ENCODE results near the gene CDON. TPM values are rescaled to one million over a fixed set of nuclear protein-coding genes. Genes with fewer than 3 reads are reported as not detected.

The CDON gene
- polyA plus RNA-seq, 2 of the 4 experiments (the other 2 are of a cell fraction) = 1.7 to 5.6 TPM

- CTCF ChIA-PET = interaction anchor here (1.0 to 6.7 kb wide), 12 partner anchors 10 to 257 kb away, joined by 3 to 38 read pairs (median 5); partner anchors contain the start of gene CDON
- ATAC-seq = no peak
- Histone ChIP-seq H3K27ac (no peak overlapping the region), H3K4me1 (no peaks in the 10 kb centered on the region), H3K4me3 (no peak overlapping the region), H3K9me3 (no peaks in the 10 kb centered on the region), H3K4me2 (no peak overlapping the region)
- TF ChIP-seq FOSL2 (IDR thresholded peaks at IDR 0.05) (no peak), FOSL2 (CRISPR knock-in tag; IDR thresholded peaks at IDR 0.05) (no peak), PBX3 (IDR thresholded peaks at IDR 0.05) (no peak), POLR2AphosphoS2 (conservative IDR thresholded peaks at IDR 0.05; ENCODE audit: low read length) (no peak)
- 88% methylated on average over 4 of the region's 4 CpGs for WGBS (ENCODE audit: missing lambda C conversion rate)
- POLR2A ChIA-PET = no interaction called here
- DNase-seq (ENCODE audit: low read depth in 1 of 2, low spot score in 1 of 2) = no peak
- FAIRE-seq = no peak
Observed at GRCh38 chr11:125941267-125941618, 121.4 kb downstream of the CDON start.

- Histone ChIP-seq H3K4me3 (no peak overlapping the region), H3K27ac (no peak overlapping the region), H3K4me1 (no peaks in the 10 kb centered on the region), H3K9me3 (no peaks in the 10 kb centered on the region), H3K4me2 (no peak overlapping the region)
- ATAC-seq (no peak), DNase-seq (ENCODE audit: low read depth in 1 of 2, low spot score in 1 of 2) (no peak), FAIRE-seq (no peak)
- CTCF ChIA-PET = interaction anchor here (0.6 to 6.7 kb wide), 4 partner anchors 16 to 253 kb away, joined by 5 to 38 read pairs (median 10); no protein-coding TSS in a partner anchor
- TF ChIP-seq CBX2 (IDR thresholded peaks at IDR 0.05; ENCODE audit: borderline replicate concordance, low read depth) (no peak), NR3C1 (IDR thresholded peaks at IDR 0.05) (no peak), POLR2A (IDR thresholded peaks at IDR 0.05; ENCODE audit: low read length) (no peak), HOXB13 (CRISPR knock-in tag; IDR thresholded peaks at IDR 0.05; ENCODE audit: low read depth) (no peak), EHF (CRISPR knock-in tag; IDR thresholded peaks at IDR 0.05) (no peak), JUN (IDR thresholded peaks at IDR 0.05) (no peak), HOXB5 (CRISPR knock-in tag; IDR thresholded peaks at IDR 0.05) (no peak), HMGXB4 (CRISPR knock-in tag; IDR thresholded peaks at IDR 0.05; ENCODE audit: borderline replicate concordance) (no peak), ZFP36 (IDR thresholded peaks at IDR 0.05; ENCODE audit: borderline replicate concordance, partially characterized antibody) (no peak), ZSCAN20 (CRISPR knock-in tag; IDR thresholded peaks at IDR 0.05) (no peak), CHD2 (IDR thresholded peaks at IDR 0.05; ENCODE audit: low read length, partially characterized antibody) (no peak), CTCF (IDR thresholded peaks at IDR 0.05) (no peak), GATA3 (IDR thresholded peaks at IDR 0.05; ENCODE audit: borderline replicate concordance) (no peak), HDAC2 (IDR thresholded peaks at IDR 0.05) (no peak), FOSL2 (IDR thresholded peaks at IDR 0.05) (no peak), FOSL2 (CRISPR knock-in tag; IDR thresholded peaks at IDR 0.05) (no peak), MAZ (IDR thresholded peaks at IDR 0.05; ENCODE audit: borderline replicate concordance, low read depth, low read length) (no peak), RAD21 (conservative IDR thresholded peaks at IDR 0.05 in 1 of 2, IDR thresholded peaks at IDR 0.05 in 1 of 2) (no peak), JUNB (IDR thresholded peaks at IDR 0.05) (no peak)
- WGBS (ENCODE audit: missing lambda C conversion rate) = 89% methylated on average over 4 of the region's 4 CpGs
- POLR2A ChIA-PET = no interaction called here
Observed at GRCh38 chr11:125940145-125940544, 122.5 kb downstream of the CDON start.

GRCh38 chr11:125939081-125939521 is 123.6 kb downstream of the CDON start:
- FAIRE-seq (no peak), ATAC-seq (no peak), DNase-seq (ENCODE audit: low read depth in 1 of 2, low spot score in 1 of 2) (no peak)
- ChIA-PET CTCF (interaction anchor here (2.5 to 6.7 kb wide), 3 partner anchors 15 to 254 kb away, joined by 9 to 38 read pairs (median 15); partner anchors contain the start of gene CDON), POLR2A (no interaction called here)
- Histone ChIP-seq H3K27ac (no peak overlapping the region), H3K4me1 (no peaks in the 10 kb centered on the region), H3K9me3 (no peaks in the 10 kb centered on the region), H3K4me3 (no peak overlapping the region), H3K4me2 (no peak overlapping the region)
- TF ChIP-seq TP53 (CRISPR knock-in tag; IDR thresholded peaks at IDR 0.05) (no peak), ATOH8 (CRISPR knock-in tag; IDR thresholded peaks at IDR 0.05; ENCODE audit: low read depth) (no peak), RNF2 (IDR thresholded peaks at IDR 0.05; ENCODE audit: borderline replicate concordance, low read depth) (no peak), MAFK (IDR thresholded peaks at IDR 0.05; ENCODE audit: partially characterized antibody) (no peak), HEYL (CRISPR knock-in tag; IDR thresholded peaks at IDR 0.05) (no peak), ELK1 (IDR thresholded peaks at IDR 0.05; ENCODE audit: low read depth, low read length) (no peak)
- 56% methylated on average over 4 of the region's 4 CpGs for whole genome bisulfite sequencing (ENCODE audit: missing lambda C conversion rate)
